Fibroblast of the aortic adventitia (primary cell): ENCODE results near the gene ATP13A2. TPM values are rescaled to one million over a fixed set of nuclear protein-coding genes. Genes with fewer than 3 reads are reported as not detected.

Experiments used
- DNase-seq: peaks from one replicate; pipeline ENCODE4 v3.0.0-alpha.2; 2010; ENCODE audit warnings: low read depth
- H3K4me3 ChIP-seq: 2 replicates; pipeline ENCODE4 v1.5.1; 2011; ENCODE audit warnings: low read depth, mild to moderate bottlenecking, control low read depth, low read length, moderate library complexity
- CTCF ChIP-seq: IDR thresholded peaks from 2 replicates; pipeline ENCODE4 v1.5.1; 2011; ENCODE audit warnings: mild to moderate bottlenecking, low read length, control low read depth, inconsistent platforms; ENCODE audit not compliant: insufficient read depth
- total RNA-seq: library from RNA; depleted of rRNA; stranded (reverse); fragments of >200 nt; gene quantifications from 2 replicates; pipeline ENCODE4 v1.2.3, GENCODE V29; 2012; ENCODE audit warnings: low replicate concordance

The ATP13A2 gene
- total RNA-seq, 1 donor = 18.4 TPM

- TF ChIP-seq CTCF = no peak
- H3K4me3 ChIP-seq = no peak overlapping the region
- no peak for DNase-seq
Measured at GRCh38 chr1:16982902-16983301, 28.8 kb downstream of the ATP13A2 start.

DNA sequence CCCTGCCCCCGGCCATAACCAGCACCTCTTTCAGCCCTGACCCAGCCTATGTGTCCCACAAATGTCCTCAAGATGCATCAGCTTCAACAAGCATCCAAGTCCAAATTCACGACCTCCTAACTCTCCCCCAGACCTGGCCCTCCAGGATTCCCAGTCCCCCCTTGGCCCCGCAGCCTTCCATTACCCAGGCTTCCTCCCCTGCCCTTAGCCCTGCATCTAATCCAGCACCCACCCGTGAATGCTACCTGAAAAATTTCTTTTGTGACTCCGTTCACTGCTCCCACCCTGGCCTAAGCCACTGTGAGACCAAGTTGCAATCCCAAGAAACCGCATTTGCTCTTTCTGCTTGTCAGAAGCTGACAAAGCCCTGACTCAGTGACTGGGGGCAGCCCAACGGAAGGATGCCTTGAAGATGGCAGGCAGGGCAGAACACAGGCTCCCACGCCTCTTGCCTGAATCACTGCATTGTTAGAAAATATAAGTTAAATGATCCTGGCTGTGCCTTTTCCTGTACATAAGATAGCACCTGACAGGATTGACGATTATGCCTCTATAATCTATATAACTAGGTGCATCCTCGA lies 30.4 kb downstream of the ATP13A2 start:
- DNase-seq = peak; percentile 83
- peak overlapping the region; percentile 94 for H3K4me3 ChIP-seq
- no peak for TF ChIP-seq CTCF

DNA sequence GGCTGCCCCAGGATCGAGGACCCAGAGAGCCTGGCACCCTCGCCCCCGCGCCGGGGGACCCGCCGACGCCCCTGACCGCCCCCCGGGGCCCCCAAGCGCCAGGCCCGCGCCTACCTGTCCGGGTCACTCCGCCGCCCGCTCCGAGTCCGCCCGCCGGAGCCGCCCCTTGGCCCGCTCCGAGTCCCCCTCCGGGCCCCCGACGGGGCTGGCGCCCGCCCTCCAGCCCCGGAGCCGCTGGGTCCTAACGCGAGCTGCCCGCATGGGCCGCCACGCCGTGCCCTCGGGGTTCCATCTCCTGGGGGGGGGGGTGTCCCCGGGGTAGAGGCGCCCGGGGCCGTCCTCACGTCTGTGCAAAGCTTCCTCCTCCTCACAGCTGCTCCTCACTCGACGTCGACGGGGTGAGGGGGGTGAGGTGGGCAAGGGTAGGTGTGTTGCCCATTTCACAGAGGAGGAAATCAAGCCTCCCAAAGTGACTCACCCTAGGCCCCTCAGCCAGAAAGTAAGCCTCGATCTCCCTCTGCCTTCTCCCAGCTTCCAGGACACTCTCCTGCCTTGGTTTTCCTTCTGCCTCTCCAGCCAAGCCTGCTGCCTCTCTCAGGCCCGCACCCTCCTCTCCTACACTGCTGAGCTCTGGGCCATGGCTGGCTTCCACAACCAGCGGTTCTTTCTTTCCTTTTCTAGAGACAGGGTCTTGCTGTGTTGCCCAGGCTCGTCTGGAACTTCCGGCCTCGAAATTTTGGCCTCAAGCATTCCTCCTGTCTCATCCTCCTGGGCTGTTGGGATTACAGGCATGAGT lies 31.1 kb downstream of the ATP13A2 start, which contains the start of gene MFAP2:
Gene MFAP2, minus strand, starts transcription at position 148 of the 796 bp plus-strand sequence. CDS start 2,347 bp downstream, outside the sequence.
- peak; percentile 58 for DNase-seq
- no peak for TF ChIP-seq CTCF
- peak within 1 kb of the TSS; percentile 94 for H3K4me3 ChIP-seq

- DNase-seq = peak; percentile 58
- H3K4me3 ChIP-seq = peak overlapping the region; percentile 94
- TF ChIP-seq CTCF = no peak
Measured at GRCh38 chr1:16979475-16980327, 32.0 kb downstream of the ATP13A2 start.

- no peak for TF ChIP-seq CTCF
- peak; percentile 94 for DNase-seq
- H3K4me3 ChIP-seq = peak overlapping the region; percentile 94
Measured at GRCh38 chr1:16978567-16979474, 32.9 kb downstream of the ATP13A2 start.

DNA sequence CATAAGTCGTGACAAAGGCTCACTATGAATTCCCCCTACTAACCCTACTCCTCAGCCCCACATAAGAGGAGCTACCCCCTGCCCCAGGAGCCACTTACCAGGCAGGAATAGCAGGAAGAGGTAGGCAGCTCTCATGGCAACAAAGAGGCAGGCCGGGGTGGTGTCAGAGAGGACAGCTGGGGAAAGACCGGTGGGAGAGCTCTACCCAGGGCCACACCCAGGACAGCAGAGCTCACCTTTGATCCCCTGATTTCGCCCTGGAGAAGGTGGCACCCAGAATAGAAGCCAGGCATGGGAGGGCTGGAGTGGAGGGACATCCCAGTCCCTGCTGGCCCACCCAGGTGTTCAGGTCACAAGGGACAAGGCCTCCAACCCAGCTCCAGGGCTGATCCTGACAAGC lies 33.6 kb downstream of the ATP13A2 start:
- TF ChIP-seq CTCF = no peak
- DNase-seq = no peak
- H3K4me3 ChIP-seq = peak overlapping the region; percentile 94
